Small intestine (tissue), 7 donors: ENCODE results near the gene SRSF7. TPM values are rescaled to one million over a fixed set of nuclear protein-coding genes. Genes with fewer than 3 reads are reported as not detected.
"Not testable (repeated sequence)": the region's sequence is repeated elsewhere in the genome, so short reads cannot be mapped to it uniquely, and the experiment has no call there.

Experiments used
- DNase-seq, 2 donors: peaks; one replicate each; pipeline versions ENCODE4 v3.0.0 to v3.0.0-alpha.2; 2013
- FAIRE-seq: peaks from 2 replicates; lab custom pipeline; 2012; peaks lifted over from hg19 to GRCh38; lab: Jason Lieb, UNC
- H3K27ac ChIP-seq, 3 donors: one replicate each; pipeline ENCODE4 v1.5.1; 2013; ENCODE audit warnings: low read length in 2 of 3, mild to moderate bottlenecking in 2 of 3, control low read depth in 1 of 3, inconsistent platforms in 1 of 3, low read depth in 1 of 3, moderate library complexity in 1 of 3
- H3K27me3 ChIP-seq, 3 donors: one replicate each; pipeline ENCODE4 v1.6.1; 2013; ENCODE audit warnings: low read length in 3 of 3, inconsistent platforms in 1 of 3; ENCODE audit not compliant: control insufficient read depth in 3 of 3, insufficient read depth in 3 of 3
- H3K36me3 ChIP-seq, 3 donors: one replicate each; pipeline ENCODE4 v1.6.1; 2013; ENCODE audit warnings: low read length in 3 of 3, inconsistent platforms in 1 of 3, low read depth in 1 of 3, mild to moderate bottlenecking in 1 of 3, moderate library complexity in 1 of 3; ENCODE audit not compliant: control insufficient read depth in 3 of 3, insufficient read depth in 2 of 3
- H3K4me1 ChIP-seq, 3 donors: one replicate each; pipeline ENCODE4 v1.6.1; 2013; ENCODE audit warnings: low read length in 2 of 3, inconsistent platforms in 1 of 3, low read depth in 1 of 3, mild to moderate bottlenecking in 1 of 3, moderate library complexity in 1 of 3; ENCODE audit not compliant: control insufficient read depth in 3 of 3, insufficient read depth in 2 of 3
- H3K4me3 ChIP-seq, 3 donors: one replicate each; pipeline ENCODE4 v1.5.1; 2013; ENCODE audit warnings: low read length in 3 of 3, control low read depth in 1 of 3, inconsistent platforms in 1 of 3, low read depth in 1 of 3, mild to moderate bottlenecking in 1 of 3, moderate library complexity in 1 of 3
- H3K9me3 ChIP-seq, 2 donors: one replicate each; pipeline ENCODE4 v1.6.1; 2013; ENCODE audit warnings: low read depth in 1 of 2, low read length in 1 of 2; ENCODE audit not compliant: control insufficient read depth in 2 of 2, insufficient read depth in 1 of 2
- WGBS, 3 donors: extraction: QIAGEN DNeasy Blood & Tissue Kit; methylation state at CpG; one replicate each; pipeline ENCODE4 v1.1.7; 2013; 5-methylcytosine and 5-hydroxymethylcytosine counted together
- polyA plus RNA-seq, 4 donors: library from polyadenylated mRNA; stranded (reverse) in 3 of 4; unstranded in 1 of 4; fragments of 200-250 nt in 3 of 4; fragments of 120-200 nt in 1 of 4; gene quantifications; one replicate each; pipeline versions ENCODE4 v1.2.1 to v1.2.3, GENCODE V29; 2013
- donor health status: healthy with polysubstance abuse.
- donor health status: control.
- donor health status: control.
- donor health status: Bipolar disorder and iron deficiency.
- donor health status: healthy.

The SRSF7 gene
- polyA plus RNA-seq, 4 donors, result 78.6 to 205 (median 194) TPM

- Histone ChIP-seq H3K4me1 (peaks cover 0 to 2% (median 0%) of the 10 kb centered on the region in 3 donors), H3K9me3 (peaks cover 0 to 8% of the 10 kb centered on the region in 2 donors), H3K27ac (peak overlapping the region in 1 of 3 donors; percentile 54), H3K36me3 (peaks cover 0 to 39% (median 0%) of the 10 kb centered on the region in 3 donors), H3K27me3 (no peaks in the 10 kb centered on the region), H3K4me3 (no peak overlapping the region)
- 64 to 77% (median 66%) methylated on average over 7 of the region's 7 CpGs for WGBS, 3 donors
- FAIRE-seq (no peak), DNase-seq (no peak)
Observed at GRCh38 chr2:38723173-38723572, 28.0 kb downstream of the SRSF7 start.

GRCh38 chr2:38722271-38723061, 28.7 kb downstream of the SRSF7 start:
- H3K27me3 ChIP-seq, result no peaks in the 10 kb centered on the region
- peaks cover 0 to 8% of the 10 kb centered on the region in 2 donors for H3K9me3 ChIP-seq
- no peak for FAIRE-seq
- peaks cover 0 to 2% (median 0%) of the 10 kb centered on the region in 3 donors for H3K4me1 ChIP-seq
- peak overlapping the region in 1 of 3 donors; percentile 54 for H3K27ac ChIP-seq
- 60 to 79% (median 63%) methylated on average over 9 of the region's 9 CpGs for WGBS, 3 donors
- no peak for DNase-seq
- H3K4me3 ChIP-seq, result no peak overlapping the region
- H3K36me3 ChIP-seq, result peaks cover 0 to 40% (median 0%) of the 10 kb centered on the region in 3 donors

DNA sequence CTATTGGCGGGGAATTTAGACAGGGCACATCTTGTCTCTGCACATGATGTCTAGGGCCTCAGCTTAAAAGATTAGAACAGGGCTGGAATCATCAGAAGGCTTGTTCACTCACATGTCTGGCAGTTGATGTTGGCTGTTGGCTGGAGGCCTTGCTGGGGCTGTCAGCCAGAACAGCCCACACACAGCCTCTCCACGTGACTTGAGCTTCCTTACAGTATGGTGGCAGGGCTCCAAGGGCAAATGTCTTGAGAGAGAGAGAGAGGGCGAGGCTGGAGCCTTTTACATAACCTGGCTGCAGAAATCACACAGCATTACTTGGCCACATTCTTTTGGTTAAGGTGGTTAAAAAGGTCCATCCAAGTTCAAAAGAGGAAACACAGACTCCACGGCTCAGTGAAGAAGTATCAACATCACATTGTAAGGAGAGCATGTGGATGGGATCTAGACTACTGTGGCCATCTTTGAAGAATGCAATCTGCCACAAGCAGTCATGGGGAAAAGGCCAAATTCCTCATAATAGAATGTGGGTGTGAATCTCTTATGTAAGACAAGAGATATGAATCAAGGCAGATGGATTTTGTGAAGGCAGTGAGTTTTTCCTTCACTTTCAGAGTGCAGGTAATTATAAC, 30.4 kb downstream of the SRSF7 start:
- Histone ChIP-seq H3K4me3 (no peak overlapping the region), H3K27ac (no peak overlapping the region), H3K36me3 (peaks cover 0 to 40% (median 0%) of the 10 kb centered on the region in 3 donors), H3K27me3 (no peaks in the 10 kb centered on the region), H3K4me1 (peaks cover 0 to 2% (median 0%) of the 10 kb centered on the region in 3 donors), H3K9me3 (peaks cover 0 to 8% of the 10 kb centered on the region in 2 donors)
- WGBS, 3 donors, result 59 to 76% (median 67%) methylated on average over 4 of the region's 4 CpGs
- FAIRE-seq (no peak), DNase-seq (no peak)

DNA sequence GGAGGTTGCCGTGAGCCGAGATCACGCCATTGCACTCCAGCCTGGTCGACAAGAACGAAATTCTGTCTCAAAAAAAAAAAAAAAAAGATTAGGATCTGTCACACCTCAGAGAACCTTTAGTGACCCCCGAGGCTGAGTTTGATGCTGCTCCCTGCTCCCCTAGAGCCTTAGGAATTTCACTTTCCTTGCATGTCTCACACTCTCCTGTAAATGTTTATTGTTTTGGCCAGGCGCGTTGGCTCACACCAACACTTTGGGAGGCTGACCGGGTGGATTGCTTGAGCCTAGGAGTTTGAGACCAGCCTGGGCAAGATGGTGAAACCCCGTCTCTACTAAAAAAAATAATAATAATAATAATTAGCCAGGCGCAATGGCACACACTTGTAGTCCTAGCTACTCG, 31.5 kb downstream of the SRSF7 start:
- Histone ChIP-seq H3K9me3 (peaks cover 0 to 8% of the 10 kb centered on the region in 2 donors), H3K36me3 (peaks cover 0 to 39% (median 0%) of the 10 kb centered on the region in 3 donors), H3K27ac (no peak overlapping the region), H3K4me1 (peaks cover 0 to 2% (median 0%) of the 10 kb centered on the region in 3 donors), H3K27me3 (no peaks in the 10 kb centered on the region), H3K4me3 (no peak overlapping the region)
- DNase-seq (no peak), FAIRE-seq (no peak)
- 90 to 94% (median 91%) methylated on average over 12 of the region's 12 CpGs for WGBS, 3 donors

DNA sequence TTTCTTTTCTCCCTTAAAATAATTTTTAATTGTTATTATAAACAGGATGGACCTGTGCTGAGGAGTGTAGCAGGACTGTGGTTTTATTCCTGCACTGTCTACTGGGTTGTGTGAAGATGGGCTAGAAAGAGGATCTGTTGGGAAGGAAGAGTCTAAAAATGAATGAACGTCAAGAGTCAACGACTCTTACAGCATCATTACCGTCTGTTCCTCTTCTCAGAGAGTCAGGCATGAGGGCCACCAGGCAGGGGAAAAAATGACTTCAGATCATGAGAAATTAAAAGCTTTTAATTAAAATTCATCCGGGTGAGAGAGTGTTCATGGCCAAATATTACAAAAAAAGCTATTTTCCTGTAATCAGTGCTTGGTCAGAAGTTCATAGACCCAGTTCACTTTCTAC, 32.6 kb downstream of the SRSF7 start:
- Histone ChIP-seq H3K4me3 (no peak overlapping the region), H3K9me3 (peaks cover 0 to 8% of the 10 kb centered on the region in 2 donors), H3K27ac (no peak overlapping the region), H3K4me1 (peaks cover 0 to 2% (median 0%) of the 10 kb centered on the region in 3 donors), H3K36me3 (peaks cover 0 to 40% (median 0%) of the 10 kb centered on the region in 3 donors), H3K27me3 (no peaks in the 10 kb centered on the region)
- 89 to 92% (median 90%) methylated on average over 4 of the region's 4 CpGs for WGBS, 3 donors
- no peak for FAIRE-seq
- no peak for DNase-seq

- Histone ChIP-seq H3K27me3 (no peaks in the 10 kb centered on the region), H3K4me3 (no peak overlapping the region), H3K4me1 (peaks cover 0 to 2% (median 0%) of the 10 kb centered on the region in 3 donors), H3K36me3 (peaks cover 0 to 41% (median 7%) of the 10 kb centered on the region in 3 donors), H3K9me3 (peaks cover 0 to 8% of the 10 kb centered on the region in 2 donors), H3K27ac (no peak overlapping the region)
- FAIRE-seq, result no peak
- no peak for DNase-seq
- WGBS, 3 donors, result 86 to 91% (median 87%) methylated on average over 6 of the region's 6 CpGs
Observed at GRCh38 chr2:38716185-38716584, 35.0 kb downstream of the SRSF7 start.

- H3K27ac ChIP-seq, FAIRE-seq, H3K4me1 ChIP-seq, H3K4me3 ChIP-seq, DNase-seq, H3K27me3 ChIP-seq, H3K9me3 ChIP-seq: not testable (repeated sequence)
- 85 to 95% (median 88%) methylated on average over 1 of the region's 1 CpG for WGBS, 3 donors
- H3K36me3 ChIP-seq, result peaks cover 2 to 43% (median 7%) of the 10 kb centered on the region in 3 donors
Observed at GRCh38 chr2:38714941-38715340, 36.2 kb downstream of the SRSF7 start.

- H3K36me3 ChIP-seq, result peaks cover 2 to 37% (median 7%) of the 10 kb centered on the region in 3 donors
- H3K4me3 ChIP-seq, result no peak overlapping the region
- 79 to 83% (median 83%) methylated on average over 3 of the region's 3 CpGs for WGBS, 3 donors
- no peak for FAIRE-seq
- no peaks in the 10 kb centered on the region for H3K9me3 ChIP-seq
- H3K27me3 ChIP-seq, result no peaks in the 10 kb centered on the region
- H3K27ac ChIP-seq, result no peak overlapping the region
- no peak for DNase-seq
- no peaks in the 10 kb centered on the region for H3K4me1 ChIP-seq
Observed at GRCh38 chr2:38713338-38713737, 37.8 kb downstream of the SRSF7 start.
